Right lobe of liver (tissue), 6 donors: Measurements from ENCODE around the gene ZBTB4. TPM values are rescaled to one million over a fixed set of nuclear protein-coding genes. Genes with fewer than 3 reads are reported as not detected.

Experiments used
- ATAC-seq, 4 donors: fragments of 200-7000 bp; cut with Tn5 transposase; one replicate each; pipeline ENCODE4 v1.9.1; 2020; ENCODE audit warnings: mild to moderate bottlenecking in 4 of 4, moderate library complexity in 4 of 4
- DNase-seq, 3 donors: peaks; one replicate each; pipeline ENCODE4 v3.0.0-alpha.2; 2020
- H3K27ac ChIP-seq, 3 donors: fragments of 200-600 bp; one replicate each; pipeline ENCODE4 v1.8.0; 2022
- H3K27me3 ChIP-seq, 2 donors: fragments of 200-600 bp; one replicate each; pipeline ENCODE4 v1.8.0; 2022
- H3K36me3 ChIP-seq, 4 donors: fragments of 200-600 bp; sonication (generic) in 1 of 4; one replicate each; pipeline versions ENCODE4 v1.5.1 to v1.8.0; 2017 to 2022; ENCODE audit warnings: control low read depth in 1 of 4
- H3K4me1 ChIP-seq, 4 donors: fragments of 200-600 bp; sonication (generic) in 1 of 4; one replicate each; pipeline versions ENCODE4 v1.5.1 to v1.8.0; 2017 to 2022; ENCODE audit warnings: control low read depth in 1 of 4
- H3K4me3 ChIP-seq, 3 donors: fragments of 200-600 bp; one replicate each; pipeline ENCODE4 v1.8.0; 2022
- H3K9me3 ChIP-seq, 4 donors: fragments of 200-600 bp; sonication (generic) in 1 of 4; one replicate each; pipeline versions ENCODE4 v1.5.1 to v1.8.0; 2017 to 2022; ENCODE audit warnings: control low read depth in 1 of 4
- CTCF ChIP-seq, 4 donors: fragments of 200-600 bp in 3 of 4; fragments of 450-650 bp in 1 of 4; IDR thresholded peaks; one replicate each; pipeline versions ENCODE4 v1.5.1 to v1.8.0; 2016 to 2022; ENCODE audit warnings: antibody characterized with exemption in 4 of 4, mild to moderate bottlenecking in 2 of 4
- POLR2A ChIP-seq: fragments of 450-650 bp; IDR thresholded peaks from one replicate; pipeline ENCODE4 v1.6.1; 2017; ENCODE audit warnings: antibody characterized with exemption, mild to moderate bottlenecking
- WGBS: methylation state at CpG from one replicate; pipeline ENCODE4 v1.1.6; 2018; ENCODE audit warnings: low coverage, low lambda C conversion rate; ENCODE audit not compliant: insufficient coverage; ENCODE audit errors: missing lambda C conversion rate; 5-methylcytosine and 5-hydroxymethylcytosine counted together
- intact Hi-C, 2 donors: fragments of 100-400 bp; cut with DNase I; formaldehyde crosslinking; loops; one replicate each; pipeline versions ENCODE4 v1.11.2 to v1.14.1; 2022
- total RNA-seq, 6 experiments: library from RNA; depleted of rRNA in 2 of 6; stranded (reverse); fragments of >200 nt in 2 of 6; fragmentation: NEBNext Ultra II Directional in 3 of 6; extraction: Animal tissue kit (Norgen Biotek cat#: 25700) in 3 of 6; gene quantifications; one replicate each; pipeline versions ENCODE4 v1.1.0 to v1.2.4, GENCODE V29; 2016 to 2023
- donor health status: DM: no; HTN: yes; CAD: no.
- donor health status: DM: no; HTN: no; CAD: no.
- donor health status: DM: no; HTN: no; CAD: no.
- donor health status: DM: no; HTN: yes; CAD: no.
- donor health status: DM: no; HTN: yes; CAD: no.

Gene ZBTB4
- total RNA-seq, 6 experiments from 2014 or later = 5.7 to 10.5 (median 7.9) TPM

- no peak for DNase-seq
- no peak for ATAC-seq
- H3K36me3 ChIP-seq = no peaks in the 10 kb centered on the region
- no peak overlapping the region for H3K27ac ChIP-seq
- no peaks in the 10 kb centered on the region for H3K27me3 ChIP-seq
- H3K9me3 ChIP-seq = no peaks in the 10 kb centered on the region
- TF ChIP-seq CTCF (IDR thresholded peaks at IDR 0.05) (no peak), POLR2A (no peak)
- H3K4me3 ChIP-seq = no peak overlapping the region
- no peaks in the 10 kb centered on the region for H3K4me1 ChIP-seq
- 64% methylated on average over 4 of the region's 8 CpGs for WGBS
- intact Hi-C loops = no loop called here
These were observed 53.7 kb downstream of the ZBTB4 start for GRCh38 chr17:7425756-7426155.

GRCh38 chr17:7425316-7425715 is 54.1 kb downstream of the ZBTB4 start, which contains the start of gene SPEM2:
TSS of gene SPEM2 (plus strand) at chr17:7425616. CDS start at chr17:7425689, 73 bp downstream.
- Histone ChIP-seq H3K9me3 (no peaks in the 10 kb centered on the region), H3K27ac (no peak within 1 kb of the TSS), H3K36me3 (no peaks in the 10 kb centered on the region), H3K27me3 (no peaks in the 10 kb centered on the region), H3K4me3 (no peak within 1 kb of the TSS), H3K4me1 (no peaks in the 10 kb centered on the region)
- no peak for ATAC-seq
- no peak for DNase-seq
- intact Hi-C loops = no loop called here
- WGBS = 54% methylated on average over 4 of the region's 7 CpGs
- TF ChIP-seq POLR2A (no peak), CTCF (IDR thresholded peaks at IDR 0.05) (no peak)

DNA sequence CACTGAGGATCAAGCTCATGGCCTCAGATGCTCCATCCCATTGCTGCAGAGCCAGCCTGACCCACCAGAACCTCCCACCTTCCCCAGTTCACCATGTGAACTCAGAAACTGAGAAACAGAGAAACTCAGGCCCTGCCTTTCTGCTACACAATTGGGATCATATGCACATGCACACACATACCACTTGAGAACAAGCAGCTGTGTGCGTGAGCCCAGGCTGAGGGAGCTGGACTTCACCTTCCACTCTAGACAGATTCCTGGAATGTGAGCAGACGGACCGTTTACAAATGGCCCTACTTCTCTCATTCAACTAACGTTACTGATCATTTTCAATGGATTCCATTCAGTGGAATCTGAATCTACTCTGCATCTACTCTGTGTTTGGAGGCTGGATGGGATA is 55.8 kb downstream of the ZBTB4 start:
- Histone ChIP-seq H3K27me3 (no peaks in the 10 kb centered on the region), H3K27ac (no peak overlapping the region), H3K36me3 (no peaks in the 10 kb centered on the region), H3K4me1 (no peaks in the 10 kb centered on the region), H3K9me3 (no peaks in the 10 kb centered on the region), H3K4me3 (no peak overlapping the region)
- DNase-seq (no peak), ATAC-seq (no peak)
- intact Hi-C loops = no loop called here
- 79% methylated on average over 4 of the region's 4 CpGs for WGBS
- TF ChIP-seq POLR2A (no peak), CTCF (IDR thresholded peaks at IDR 0.05) (no peak)

GRCh38 chr17:7421186-7421585 is 58.2 kb downstream of the ZBTB4 start:
- no peaks in the 10 kb centered on the region for H3K36me3 ChIP-seq
- no peaks in the 10 kb centered on the region for H3K27me3 ChIP-seq
- WGBS = 94% methylated on average over 4 of the region's 16 CpGs
- no peak overlapping the region for H3K27ac ChIP-seq
- TF ChIP-seq CTCF (IDR thresholded peaks at IDR 0.05) (no peak), POLR2A (no peak)
- H3K4me1 ChIP-seq = no peaks in the 10 kb centered on the region
- ATAC-seq (no peak), DNase-seq (no peak)
- intact Hi-C loops = no loop called here
- H3K9me3 ChIP-seq = no peaks in the 10 kb centered on the region
- no peak overlapping the region for H3K4me3 ChIP-seq
